ENCODE measurements around the gene DDT.
"Not testable (repeated sequence)": the region's sequence is repeated elsewhere in the genome, so short reads cannot be mapped to it uniquely, and the experiment has no call there.

The DDT gene

DNA sequence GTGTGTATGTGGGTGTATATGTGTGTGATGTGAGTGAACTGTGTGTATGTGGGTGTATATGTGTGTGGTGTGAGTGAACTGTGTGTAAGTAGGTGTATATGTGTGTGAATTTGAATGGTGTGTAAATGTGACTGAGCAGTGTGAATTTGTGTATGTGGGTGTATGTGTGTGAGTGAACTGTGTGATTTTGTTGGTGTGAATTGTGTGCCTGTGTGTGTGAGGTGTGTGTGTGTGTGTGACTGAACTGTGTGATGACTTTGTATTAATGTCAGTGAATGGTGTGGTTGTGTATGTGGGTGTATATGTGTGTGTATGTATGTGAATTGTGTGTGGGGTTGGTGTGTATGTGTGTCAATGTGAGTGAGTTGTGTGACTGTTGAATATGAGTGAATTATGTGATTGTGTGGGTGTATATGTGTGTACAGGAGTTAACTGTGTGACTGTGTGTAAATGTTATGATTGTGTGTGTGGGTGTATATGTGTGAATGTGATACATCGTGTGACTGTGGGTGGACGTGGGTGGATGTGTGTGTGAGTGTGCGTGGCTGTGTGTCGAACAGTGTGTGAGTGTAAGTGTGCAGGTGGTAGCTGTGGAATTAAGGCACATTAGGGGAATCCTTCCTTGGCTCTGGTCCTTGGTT, 12.4 kb upstream of the DDT start:
- not testable (repeated sequence) for DNase-seq

DNA sequence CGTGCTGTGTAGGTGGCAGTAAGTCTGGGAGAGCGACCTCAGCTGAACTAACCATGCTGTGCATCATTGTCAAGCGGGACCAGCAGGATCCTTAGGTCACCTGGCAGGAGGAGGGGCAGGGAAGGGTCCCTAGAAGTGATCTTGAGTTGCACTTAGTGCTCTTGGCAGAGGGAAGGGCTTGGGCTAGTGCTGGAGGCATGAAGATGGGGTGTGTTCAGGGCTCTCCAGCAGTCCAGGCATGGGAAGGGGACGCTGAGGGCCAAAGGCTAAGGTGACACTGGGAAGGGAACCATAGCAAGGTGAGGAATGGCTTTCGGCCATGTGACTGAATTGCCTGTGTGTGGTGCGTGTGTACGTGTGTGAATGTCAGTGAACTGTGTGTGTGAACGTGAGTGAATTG, 11.8 kb upstream of the DDT start:
- not testable (repeated sequence) for DNase-seq

DNA sequence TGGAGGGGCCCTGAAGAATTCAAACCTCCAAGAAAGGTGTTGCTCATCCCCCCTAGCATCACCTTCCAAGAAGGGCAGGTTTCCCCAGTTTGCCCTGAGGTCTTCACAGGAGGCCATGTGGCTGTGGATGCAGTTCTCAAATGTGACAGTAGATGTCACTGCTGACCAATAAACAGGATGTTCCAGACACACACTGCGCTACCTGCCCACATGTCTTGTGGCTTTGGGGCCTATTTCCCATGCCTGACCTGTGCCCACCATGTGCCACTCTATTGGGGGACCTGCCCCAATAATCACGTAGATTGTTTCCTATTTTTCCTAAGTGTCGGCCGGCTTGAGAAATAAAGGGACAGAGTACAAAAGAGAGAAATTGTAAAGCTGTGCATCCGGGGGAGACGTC, 10.2 kb upstream of the DDT start:
- DNase-seq, result peak; percentile 39

DNA sequence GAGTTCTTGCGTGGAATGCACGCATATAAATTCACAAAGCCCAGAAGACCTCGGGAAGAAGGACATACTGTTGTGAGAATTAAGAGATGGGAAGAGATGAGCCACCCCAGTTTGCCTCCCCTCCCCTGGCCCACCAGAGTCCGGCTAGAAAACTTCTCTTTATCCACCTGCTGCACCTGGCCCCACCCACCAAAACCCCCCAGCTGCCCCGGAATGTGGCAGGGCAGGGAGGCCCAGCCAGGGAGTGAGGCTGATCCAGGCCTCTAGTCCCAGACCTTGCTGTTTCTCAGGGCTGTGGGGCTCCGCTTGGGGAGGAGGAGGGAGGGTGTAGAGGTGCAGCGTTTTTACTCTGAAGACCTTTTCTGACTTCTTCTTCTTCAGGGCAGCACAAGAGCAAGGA, 6.3 kb upstream of the DDT start:
- not testable (repeated sequence) for DNase-seq

DNA sequence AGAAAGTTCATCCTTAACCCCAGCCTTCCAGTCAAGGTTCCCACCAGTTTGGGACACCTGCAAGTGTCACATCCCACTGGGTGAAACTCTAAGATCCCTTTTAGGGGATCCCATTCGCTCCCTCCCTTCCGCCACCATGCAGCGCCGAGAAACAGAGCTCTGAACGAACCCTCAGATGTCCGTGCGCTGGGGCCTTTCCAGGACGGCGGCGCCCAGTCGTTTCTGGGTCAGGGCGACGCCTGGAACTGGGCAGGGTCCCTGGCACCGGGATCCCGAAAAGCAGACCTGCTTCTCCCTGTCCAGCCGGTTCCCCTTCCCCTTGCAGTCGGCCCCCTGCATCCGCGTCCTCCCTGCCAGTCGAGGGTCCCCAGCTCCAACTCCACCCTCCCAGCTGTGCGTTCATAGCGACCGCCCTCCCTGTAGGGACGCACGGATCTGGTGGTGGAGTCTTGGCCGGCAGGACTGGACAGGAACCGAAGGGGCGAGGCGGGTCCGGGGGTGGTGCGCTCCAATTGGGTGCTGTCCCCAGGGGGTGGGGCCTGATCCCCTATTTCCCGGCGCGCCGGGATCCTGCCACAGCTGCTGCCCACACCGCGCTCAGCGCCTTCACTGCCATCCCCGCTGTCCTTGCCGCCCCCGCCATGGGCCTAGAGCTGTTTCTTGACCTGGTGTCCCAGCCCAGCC, 5.5 kb upstream of the DDT start, which contains the start of gene GSTT2:
GSTT2 (plus strand) TSS at position 578 of the 684 bp plus-strand sequence.
- DNase-seq, result not testable (repeated sequence)

DNA sequence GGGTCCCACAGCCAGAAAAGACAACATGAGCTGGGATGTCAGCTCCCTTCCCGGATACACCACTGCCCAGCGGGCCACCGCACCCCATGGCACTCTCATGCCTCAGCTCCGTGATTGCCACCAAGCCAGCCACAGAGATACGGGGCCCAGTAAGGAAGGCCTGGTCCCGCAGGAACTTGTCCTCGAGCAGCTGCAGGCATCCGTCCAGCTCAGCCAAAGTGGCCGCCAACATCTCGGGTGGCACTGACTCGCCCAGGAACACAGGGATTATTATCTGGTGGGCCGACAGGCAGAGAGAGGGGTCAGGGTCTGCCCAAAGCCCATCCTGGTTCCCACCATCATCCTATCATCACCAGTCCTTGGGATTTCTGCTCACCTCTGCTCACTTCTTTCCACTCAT, 3.1 kb upstream of the DDT start:
- not testable (repeated sequence) for DNase-seq

DNA sequence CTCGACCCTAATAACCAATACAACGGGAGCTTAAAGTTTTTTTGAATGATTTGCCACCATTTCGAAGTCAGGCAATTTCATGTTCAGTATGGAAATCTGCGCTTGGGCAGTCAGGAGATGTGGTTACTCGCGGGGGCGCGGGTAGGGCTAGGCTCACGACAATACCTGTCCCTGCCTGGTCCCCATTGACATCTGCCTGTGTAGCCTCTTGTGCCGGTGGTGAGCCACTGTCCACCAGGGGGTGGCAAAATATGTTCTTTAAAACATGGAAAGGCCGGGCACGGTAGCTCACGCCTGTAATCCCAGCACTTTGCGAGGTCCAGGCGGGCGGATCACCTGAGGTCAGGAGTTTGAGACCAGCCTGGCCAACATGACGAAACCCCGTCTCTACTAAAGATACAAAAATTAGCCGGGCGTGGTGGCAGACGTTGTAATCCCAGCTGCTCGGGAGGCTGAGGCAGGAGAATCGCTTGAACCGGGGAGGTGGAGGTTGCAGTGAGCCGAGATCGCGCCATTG, 653 bp upstream of the DDT start:
- DNase-seq, result not testable (repeated sequence)

DNA sequence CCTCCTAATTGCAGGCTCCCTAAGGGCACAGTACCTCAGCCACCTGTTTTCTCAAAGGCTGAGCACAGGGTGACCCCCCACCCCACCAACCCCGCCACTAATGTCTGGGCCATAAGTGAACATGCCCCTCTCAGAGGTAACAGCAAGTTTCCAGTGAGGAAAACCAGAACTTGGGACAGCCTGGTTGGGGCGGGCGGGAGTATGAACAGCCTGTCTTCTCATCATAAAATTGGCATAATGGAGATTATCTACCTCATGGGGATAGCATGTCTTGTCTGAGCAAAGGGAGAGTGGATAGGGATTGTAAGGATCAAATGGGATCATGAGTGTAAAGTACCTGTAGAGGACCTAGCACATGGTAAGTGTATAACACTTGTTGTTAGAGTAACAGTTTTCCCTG, 2.3 kb downstream of the DDT start:
- DNase-seq, result not testable (repeated sequence)

DNA sequence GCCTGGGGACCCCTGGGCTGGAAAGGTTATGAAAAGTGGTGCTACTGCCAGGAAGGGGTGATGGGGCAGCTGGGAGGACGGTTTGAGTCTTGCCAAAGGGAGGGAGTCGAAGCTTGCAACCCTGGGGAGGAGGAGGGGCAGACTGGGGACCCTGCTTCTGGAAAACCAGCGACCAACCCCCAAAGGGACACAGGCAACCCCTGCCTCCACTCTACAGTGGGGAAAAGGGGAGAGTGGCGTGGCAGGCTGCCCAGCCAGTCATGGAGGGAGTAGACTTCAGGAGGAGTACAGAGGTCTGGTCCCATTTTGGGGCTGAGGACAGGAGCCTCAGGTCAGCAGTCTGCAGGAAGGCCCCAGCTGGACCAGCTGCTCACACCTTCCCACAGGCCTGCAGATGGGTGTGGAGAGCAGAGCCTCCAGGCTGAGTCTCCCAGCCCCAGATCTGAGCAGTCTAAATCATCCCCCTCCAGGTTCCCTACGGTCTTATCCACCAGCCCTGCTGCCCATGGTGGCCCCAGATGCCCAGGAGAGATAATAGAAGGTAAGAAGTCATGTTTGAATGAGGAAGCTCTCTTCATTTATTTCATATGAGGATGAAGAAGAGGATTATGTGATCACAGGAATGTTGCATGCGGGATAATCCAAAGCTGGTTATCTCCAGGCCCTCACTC, 3.3 kb downstream of the DDT start:
- DNase-seq, result no peak

DNA sequence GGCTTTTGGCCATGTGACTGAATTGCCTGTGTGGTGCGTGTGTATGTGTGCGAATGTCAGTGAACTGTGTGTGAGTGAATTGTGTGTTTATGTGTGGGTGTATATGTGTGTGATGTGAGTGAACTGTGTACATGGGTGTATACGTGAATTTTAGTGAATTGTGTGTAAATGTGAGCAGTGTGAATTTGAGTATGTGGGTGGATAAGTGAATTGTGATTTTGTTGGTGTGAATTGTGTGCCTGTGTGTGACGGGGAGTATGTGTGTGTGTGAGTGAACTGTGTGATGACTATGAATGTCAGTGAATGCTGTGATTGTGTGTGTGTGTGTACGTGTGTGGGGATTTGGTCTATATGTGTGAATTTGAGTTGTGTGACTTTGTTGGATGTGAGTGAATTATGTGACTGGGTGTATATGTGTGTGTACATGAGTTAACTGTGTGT, 4.0 kb downstream of the DDT start:
- DNase-seq, result no peak

DNA sequence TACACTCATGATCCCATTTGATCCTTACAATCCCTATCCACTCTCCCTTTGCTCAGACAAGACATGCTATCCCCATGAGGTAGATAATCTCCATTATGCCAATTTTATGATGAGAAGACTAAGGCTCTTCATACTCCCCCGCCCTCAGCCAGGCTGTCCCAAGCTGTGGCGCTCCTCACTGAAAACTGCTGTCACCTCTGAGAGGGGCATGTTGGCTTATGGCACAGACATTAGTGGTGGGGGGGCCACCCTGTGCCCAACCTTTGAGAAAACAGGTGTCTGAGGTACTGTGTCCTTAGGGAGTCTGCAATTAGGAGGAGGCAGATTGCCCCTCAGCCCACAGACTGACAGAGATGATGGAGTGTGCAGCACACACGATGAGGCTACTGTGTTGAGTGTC, 5.2 kb downstream of the DDT start:
- no peak for DNase-seq

DNA sequence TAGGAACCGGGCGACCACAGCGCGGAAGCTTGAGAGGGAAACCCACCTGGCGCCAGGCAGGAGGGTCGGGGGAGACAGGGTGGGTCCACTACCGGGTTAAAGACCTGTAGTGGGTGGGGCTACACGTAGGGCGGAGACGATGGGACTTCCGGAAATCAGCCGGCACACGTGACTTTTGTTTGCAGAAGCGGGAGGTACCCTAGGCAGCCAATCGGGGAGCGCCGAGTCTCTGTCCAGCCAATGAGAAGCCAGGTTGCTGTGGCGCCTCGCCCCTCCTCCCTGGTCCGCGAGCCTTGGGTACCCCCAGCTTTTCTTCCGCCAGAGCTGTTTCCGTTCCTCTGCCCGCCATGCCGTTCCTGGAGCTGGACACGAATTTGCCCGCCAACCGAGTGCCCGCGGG, 7.7 kb downstream of the DDT start, which contains the start of gene DDTL:
DDTL (plus strand) TSS at position 321 of the 400 bp plus-strand sequence; CDS start at position 348, 27 bp downstream.
- DNase-seq, result not testable (repeated sequence)

DNA sequence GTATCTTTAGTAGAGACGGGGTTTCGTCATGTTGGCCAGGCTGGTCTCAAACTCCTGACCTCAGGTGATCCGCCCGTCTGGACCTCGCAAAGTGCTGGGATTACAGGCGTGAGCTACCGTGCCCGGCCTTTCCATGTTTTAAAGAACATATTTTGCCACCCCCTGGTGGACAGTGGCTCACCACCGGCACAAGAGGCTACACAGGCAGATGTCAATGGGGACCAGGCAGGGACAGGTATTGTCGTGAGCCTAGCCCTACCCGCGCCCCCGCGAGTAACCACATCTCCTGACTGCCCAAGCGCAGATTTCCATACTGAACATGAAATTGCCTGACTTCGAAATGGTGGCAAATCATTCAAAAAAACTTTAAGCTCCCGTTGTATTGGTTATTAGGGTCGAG, 8.1 kb downstream of the DDT start:
- not testable (repeated sequence) for DNase-seq

DNA sequence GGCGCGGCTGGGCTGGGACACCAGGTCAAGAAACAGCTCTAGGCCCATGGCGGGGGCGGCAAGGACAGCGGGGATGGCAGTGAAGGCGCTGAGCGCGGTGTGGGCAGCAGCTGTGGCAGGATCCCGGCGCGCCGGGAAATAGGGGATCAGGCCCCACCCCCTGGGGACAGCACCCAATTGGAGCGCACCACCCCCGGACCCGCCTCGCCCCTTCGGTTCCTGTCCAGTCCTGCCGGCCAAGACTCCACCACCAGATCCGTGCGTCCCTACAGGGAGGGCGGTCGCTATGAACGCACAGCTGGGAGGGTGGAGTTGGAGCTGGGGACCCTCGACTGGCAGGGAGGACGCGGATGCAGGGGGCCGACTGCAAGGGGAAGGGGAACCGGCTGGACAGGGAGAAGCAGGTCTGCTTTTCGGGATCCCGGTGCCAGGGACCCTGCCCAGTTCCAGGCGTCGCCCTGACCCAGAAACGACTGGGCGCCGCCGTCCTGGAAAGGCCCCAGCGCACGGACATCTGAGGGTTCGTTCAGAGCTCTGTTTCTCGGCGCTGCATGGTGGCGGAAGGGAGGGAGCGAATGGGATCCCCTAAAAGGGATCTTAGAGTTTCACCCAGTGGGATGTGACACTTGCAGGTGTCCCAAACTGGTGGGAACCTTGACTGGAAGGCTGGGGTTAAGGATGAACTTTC, 13.0 kb downstream of the DDT start, which contains the start of gene GSTT2B:
GSTT2B (minus strand) TSS at position 112 of the 688 bp plus-strand sequence; CDS start at position 48, 64 bp downstream.
- DNase-seq, result not testable (repeated sequence)

DNA sequence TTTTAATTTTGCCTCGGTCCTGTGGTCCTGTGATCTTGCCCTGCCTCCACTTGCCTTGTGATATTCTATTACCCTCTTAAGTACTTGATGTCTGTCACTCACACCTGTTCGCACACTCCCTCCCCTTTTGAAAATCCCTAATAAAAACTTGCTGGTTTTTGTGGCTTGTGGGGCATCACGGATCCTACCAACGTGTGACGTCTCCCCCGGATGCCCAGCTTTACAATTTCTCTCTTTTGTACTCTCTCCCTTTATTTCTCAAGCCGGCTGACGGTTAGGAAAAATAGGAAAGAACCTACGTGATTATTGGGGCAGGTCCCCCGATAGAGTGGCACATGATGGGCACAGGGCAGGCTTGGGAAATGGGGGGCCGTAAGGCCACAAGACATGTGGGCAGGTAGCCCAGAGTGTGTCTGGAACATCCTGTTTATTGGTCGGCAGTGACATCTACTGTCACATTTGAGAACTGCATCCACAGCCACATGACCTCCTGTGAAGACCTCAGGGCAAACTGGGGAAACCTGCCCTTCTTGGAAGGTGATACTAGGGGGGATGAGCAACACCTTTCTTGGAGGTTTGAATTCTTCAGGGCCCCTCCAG, 17.8 kb downstream of the DDT start:
- DNase-seq, result peak; percentile 57

DNA sequence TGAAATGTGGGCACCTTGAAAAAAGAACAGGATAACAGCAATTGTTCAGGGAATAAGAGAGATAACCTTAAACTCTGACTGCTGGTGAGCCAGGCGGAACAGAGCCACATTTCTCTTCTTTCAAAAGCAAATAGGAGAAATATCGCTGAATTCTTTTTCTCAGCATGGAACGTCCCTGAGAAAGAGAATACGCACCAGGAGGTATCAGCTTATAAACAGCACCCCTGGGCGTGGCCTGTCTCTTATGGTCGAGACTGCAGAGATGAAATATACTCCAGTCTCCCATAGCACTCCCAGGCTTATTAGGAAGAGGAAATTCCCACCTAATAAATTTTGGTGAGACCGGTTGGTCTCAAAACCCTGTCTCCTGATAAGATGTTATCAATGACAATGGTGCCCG, 18.4 kb downstream of the DDT start:
- not testable (repeated sequence) for DNase-seq

DNA sequence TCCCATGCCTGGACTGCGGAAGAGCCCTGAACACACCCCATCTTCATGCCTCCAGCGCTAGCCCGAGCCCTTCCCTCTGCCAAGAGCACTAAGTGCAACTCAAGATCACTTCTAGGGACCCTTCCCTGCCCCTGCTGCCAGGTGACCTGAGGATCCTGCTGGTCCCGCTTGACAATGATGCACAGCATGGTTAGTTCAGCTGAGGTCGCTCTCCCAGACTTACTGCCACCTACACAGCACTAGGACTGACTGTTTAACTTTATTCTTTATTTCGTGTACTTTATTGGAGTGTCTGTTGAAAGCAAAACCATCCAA, 19.3 kb downstream of the DDT start:
- not testable (repeated sequence) for DNase-seq

DNA sequence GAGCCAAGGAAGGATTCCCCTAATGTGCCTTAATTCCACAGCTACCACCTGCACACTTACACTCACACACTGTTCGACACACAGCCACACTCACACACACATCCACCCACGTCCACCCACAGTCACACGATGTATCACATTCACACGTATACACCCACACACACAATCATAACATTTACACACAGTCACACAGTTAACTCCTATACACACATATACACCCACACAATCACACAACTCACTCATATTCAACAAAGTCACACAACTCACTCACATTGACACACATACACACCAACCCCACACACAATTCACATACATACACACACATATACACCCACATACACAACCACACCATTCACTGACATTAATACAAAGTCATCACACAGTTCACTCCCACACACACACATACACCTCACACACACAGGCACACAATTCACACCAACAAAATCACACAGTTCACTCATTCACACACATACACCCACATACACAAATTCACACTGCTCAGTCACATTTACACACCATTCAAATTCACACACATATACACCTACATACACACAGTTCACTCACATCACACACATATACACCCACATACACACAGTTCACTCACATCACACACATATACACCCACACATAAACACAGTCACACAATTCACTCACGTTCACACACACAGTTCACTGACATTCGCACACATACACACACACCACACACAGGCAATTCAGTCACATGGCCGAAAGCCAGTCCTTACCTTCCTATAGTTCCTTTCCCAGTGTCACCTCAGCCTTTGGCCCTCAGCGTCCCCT, 19.8 kb downstream of the DDT start:
- not testable (repeated sequence) for DNase-seq

DNA sequence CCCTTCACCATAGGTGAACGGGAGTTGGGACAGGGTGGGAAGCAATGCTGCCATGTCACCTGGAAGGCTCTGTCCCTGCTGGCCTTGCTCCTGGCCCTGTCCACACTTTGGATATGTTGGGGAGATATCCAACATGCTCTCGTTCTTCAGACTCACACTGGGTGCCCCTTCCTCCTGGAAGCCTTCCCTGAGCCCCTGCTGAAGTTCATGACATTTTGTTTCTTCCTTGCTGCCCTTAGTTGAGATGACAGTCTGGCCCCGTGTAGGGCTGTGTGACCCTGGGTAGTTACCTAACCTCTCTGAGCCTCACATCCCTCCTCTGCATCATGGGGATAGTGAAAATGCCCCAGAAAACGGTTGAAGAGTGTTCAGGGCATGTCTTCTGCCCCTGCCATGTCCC, 20.8 kb downstream of the DDT start:
- not testable (repeated sequence) for DNase-seq

DNA sequence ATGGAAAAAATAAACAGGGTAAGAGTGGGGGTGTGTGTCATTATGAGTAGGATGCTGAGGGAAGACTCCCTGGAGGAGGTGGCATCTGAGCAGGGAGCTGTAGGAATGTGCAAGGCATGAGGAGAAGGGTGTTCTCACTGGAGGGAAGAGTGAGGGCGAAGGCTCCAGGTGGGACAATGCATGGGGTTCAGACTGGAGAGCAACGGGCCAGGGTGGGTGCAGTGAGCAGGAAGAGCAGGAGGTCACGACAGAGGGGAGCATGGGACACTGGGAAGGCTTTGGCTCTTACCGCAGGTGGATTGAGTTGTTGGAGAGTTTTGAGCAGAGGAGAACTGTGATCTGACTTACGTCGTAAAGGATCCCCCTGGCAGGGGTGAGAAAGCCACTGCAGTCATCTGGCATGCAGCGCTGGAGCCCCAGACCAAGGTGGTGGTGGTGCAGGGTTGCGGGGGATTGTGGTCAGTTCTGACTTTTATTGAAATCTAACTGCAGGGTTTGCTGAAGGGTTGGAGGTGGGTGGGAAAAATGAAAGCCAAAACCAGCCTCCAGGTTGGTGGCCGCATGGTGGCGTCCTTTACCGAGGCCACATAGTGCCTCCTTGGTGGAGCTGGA, 21.3 kb downstream of the DDT start:
- DNase-seq, result not testable (repeated sequence)

DNA sequence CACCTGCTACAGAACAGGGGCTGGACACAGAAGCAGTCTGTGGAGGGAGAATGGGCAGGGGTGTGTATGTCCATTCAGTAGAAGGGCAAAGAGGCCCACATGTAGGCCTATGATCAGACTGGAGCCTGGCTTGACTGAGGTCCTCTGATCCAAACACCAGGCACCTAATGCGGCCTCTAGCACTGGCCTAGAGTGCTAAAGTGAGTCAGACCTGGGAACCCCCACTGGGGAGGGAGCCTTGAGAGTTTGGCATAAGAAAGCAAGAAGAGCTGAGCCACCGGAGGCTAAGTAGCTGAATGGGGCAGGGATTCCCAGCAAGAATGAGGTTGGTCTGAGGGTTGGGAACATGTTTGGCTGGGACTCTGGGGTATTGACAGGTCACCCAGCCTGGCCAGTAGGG, 22.9 kb downstream of the DDT start:
- not testable (repeated sequence) for DNase-seq

All from RPMI8226 (cell line).